Stimulated activated effector memory CD8-positive, alpha-beta T cell treated with anti-CD3 and anti-CD28 coated beads, Interleukin-12 subunit alpha, Interleukin-12 subunit beta, amount 100 ng/mL, for 72 hours (primary cell): ENCODE data around the gene PTPN5.

ENCODE experiments used
- ATAC-seq: fragments of 150-1000 bp; cut with Tn5 transposase; 2 replicates; pipeline ENCODE4 v1.10.0; 2021
- DNase-seq, 2 donors: peaks; one replicate each; pipeline ENCODE4 v3.0.0; 2021 to 2022; ENCODE audit warnings: low spot score in 2 of 2
- H3K27ac Mint-ChIP-seq: one replicate; pipeline ENCODE4 v1.8.0; 2022; ENCODE audit warnings: mild to moderate bottlenecking, mixed read lengths
- H3K36me3 Mint-ChIP-seq: one replicate; pipeline ENCODE4 v1.8.0; 2022; ENCODE audit warnings: mild to moderate bottlenecking, mixed read lengths
- H3K4me1 Mint-ChIP-seq: one replicate; pipeline ENCODE4 v1.8.0; 2022; ENCODE audit warnings: mixed read lengths
- H3K4me3 Mint-ChIP-seq: one replicate; pipeline ENCODE4 v1.8.0; 2022; ENCODE audit warnings: mild to moderate bottlenecking, mixed read lengths
- H3K9me3 Mint-ChIP-seq: one replicate; pipeline ENCODE4 v1.8.0; 2022; ENCODE audit warnings: mixed read lengths

The PTPN5 gene

DNA sequence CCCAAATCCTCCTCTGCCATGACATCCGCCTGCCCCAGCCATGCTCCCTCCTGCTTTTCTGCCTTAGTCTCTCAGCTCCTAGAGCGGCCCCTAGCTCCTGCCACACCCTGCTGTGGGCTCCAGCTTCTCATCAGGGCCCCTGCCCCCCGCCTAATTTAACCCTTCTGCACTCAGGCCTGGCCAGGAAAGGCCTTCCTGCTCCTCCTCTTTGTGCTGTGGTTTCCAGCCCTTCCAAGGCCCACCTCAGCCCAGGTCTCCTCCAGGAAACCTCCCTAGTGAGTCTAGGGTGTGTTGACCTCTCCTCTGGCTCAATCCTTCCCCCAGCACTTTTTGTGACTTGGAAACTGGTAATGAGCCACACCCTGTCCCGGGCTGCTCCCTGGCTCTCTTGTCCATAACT is 11.3 kb downstream of the PTPN5 start:
- no peaks in the 10 kb centered on the region for H3K36me3 Mint-ChIP-seq
- H3K27ac Mint-ChIP-seq: peak overlapping the region; percentile 35
- H3K4me3 Mint-ChIP-seq: no peak overlapping the region
- peaks cover 3% of the 10 kb centered on the region for H3K9me3 Mint-ChIP-seq
- ATAC-seq (no peak), DNase-seq (no peak)
- H3K4me1 Mint-ChIP-seq: peaks cover 26% of the 10 kb centered on the region

DNA sequence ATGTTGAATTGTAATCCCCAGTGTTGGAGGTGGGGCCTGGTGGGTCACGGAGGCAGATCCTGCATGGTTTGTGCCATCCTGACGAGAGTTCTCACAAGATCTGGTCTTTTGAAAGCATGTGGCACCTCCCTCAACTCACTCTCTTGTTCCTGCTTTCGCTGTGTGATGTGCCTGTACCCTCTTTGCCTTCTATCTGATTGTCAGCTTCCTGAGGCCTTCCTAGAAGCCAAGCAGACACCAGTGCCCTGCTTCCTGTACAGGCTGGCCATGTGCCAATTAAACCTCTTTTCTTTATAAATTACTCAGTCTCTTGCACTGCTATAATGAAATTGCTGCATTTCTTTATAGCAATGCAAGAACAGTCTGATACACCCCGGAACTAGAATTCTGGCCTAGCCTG is 13.1 kb downstream of the PTPN5 start:
- H3K4me1 Mint-ChIP-seq: peaks cover 26% of the 10 kb centered on the region
- DNase-seq (no peak), ATAC-seq (peak; percentile 70)
- no peak overlapping the region for H3K4me3 Mint-ChIP-seq
- H3K27ac Mint-ChIP-seq: peak overlapping the region; percentile 86
- no peaks in the 10 kb centered on the region for H3K36me3 Mint-ChIP-seq
- peaks cover 3% of the 10 kb centered on the region for H3K9me3 Mint-ChIP-seq

DNA sequence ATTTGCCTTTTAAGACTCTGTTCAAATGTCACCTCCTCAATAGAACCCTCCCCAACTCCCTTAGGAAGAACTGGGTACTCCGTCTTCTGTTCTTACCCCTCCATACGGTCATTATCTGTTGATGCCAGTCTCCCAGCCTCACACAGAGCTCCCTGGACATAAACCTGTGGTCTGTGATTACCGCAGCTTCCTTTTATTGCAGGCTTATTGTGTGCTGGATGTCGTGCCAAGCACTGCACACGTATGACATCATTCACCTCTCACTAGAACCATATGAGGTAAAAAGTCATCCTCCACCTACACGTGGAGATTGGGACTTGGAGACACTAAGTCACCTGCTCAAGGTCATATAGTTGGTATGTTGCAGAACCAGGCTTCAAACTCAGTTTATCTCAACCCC is 15.3 kb downstream of the PTPN5 start:
- Mint-ChIP-seq H3K36me3 (no peaks in the 10 kb centered on the region), H3K27ac (no peak overlapping the region), H3K4me1 (peaks cover 34% of the 10 kb centered on the region), H3K9me3 (peaks cover 3% of the 10 kb centered on the region), H3K4me3 (no peak overlapping the region)
- ATAC-seq (no peak), DNase-seq (no peak)

DNA sequence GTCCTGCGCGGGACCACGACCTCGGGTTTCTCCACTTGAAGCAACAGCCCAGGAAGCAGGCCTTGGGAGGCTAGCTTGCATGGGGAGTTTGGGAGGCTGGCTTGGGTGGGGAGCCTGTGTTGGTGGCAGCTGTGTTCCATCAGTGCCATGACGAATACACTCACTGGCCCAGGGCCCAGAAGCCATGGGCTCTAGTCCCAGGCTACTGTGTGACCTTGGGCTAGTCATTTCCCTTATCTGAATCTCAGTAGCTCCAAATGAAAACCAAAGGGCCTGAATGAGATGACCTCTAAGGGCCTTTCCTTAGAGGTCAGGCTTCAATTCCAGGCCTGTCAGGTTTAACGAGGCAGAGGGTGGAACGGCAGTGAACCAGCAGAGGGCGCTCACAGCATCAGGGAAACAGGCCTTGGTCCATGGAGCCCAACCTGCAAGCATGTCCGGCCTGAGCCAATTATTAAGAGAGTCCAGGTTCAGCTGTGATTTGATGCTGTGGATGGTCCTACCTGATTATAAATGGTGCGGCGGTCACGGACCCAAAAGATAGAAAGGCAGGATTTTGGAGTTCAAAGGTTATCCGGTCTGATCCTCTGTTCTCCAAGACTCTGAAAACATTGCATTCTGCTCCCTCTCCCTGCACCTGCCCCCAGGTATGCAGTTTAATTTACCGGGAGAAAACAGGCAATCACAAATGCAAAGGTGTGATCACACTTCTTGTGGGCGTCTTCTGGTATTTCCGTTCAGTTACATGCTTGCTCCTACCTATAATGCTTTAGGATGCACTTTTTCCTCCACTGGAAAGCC is 15.9 kb downstream of the PTPN5 start:
- Mint-ChIP-seq H3K9me3 (peaks cover 3% of the 10 kb centered on the region), H3K36me3 (no peaks in the 10 kb centered on the region), H3K27ac (no peak overlapping the region), H3K4me1 (peaks cover 37% of the 10 kb centered on the region), H3K4me3 (no peak overlapping the region)
- peak; percentile 68 to 88 for DNase-seq
- ATAC-seq: peak; percentile 69

DNA sequence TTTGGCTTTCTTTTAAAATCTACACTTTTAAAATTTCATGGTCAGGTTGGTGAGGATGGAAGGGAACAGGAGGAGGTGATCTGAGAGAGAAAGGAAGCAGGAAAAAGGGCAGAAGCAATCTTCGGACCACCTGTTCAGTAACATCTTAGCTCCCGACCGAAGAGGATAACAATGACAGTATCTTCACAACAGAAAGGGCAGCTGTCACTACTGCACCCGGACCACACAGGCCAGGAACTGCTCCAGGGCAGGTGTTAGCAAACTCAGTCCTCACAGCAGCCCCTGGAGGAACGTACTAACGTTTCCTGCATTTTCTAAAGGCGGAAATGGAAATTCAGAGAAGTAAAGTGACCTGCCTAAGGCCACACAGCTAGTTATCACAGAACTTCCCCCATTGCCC is 16.8 kb downstream of the PTPN5 start:
- Mint-ChIP-seq H3K4me1 (peaks cover 46% of the 10 kb centered on the region), H3K36me3 (no peaks in the 10 kb centered on the region), H3K4me3 (no peak overlapping the region), H3K27ac (no peak overlapping the region), H3K9me3 (peaks cover 3% of the 10 kb centered on the region)
- DNase-seq (no peak), ATAC-seq (no peak)

DNA sequence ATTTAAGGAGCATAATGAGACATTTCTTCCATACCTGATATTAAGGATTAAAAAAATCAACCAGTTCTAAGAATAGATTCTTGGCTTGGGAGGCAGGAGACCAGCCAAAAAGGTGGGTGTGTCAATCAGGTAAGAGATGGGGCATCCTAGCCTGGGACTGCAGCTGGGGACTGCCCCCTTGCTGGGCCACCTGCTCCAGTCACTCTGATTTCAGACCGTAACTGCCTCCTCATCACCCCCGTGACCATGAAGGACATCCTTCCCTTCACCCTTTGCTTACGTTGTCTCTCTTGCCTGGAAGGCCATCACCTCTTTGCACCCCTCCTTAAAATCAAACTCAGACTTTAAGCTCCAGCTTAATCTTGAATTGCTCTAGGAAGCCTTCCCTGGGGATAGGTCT is 17.9 kb downstream of the PTPN5 start:
- Mint-ChIP-seq H3K36me3 (no peaks in the 10 kb centered on the region), H3K27ac (no peak overlapping the region), H3K4me3 (no peak overlapping the region), H3K4me1 (peaks cover 48% of the 10 kb centered on the region), H3K9me3 (peaks cover under 1% of the 10 kb centered on the region)
- DNase-seq: no peak
- ATAC-seq: no peak

DNA sequence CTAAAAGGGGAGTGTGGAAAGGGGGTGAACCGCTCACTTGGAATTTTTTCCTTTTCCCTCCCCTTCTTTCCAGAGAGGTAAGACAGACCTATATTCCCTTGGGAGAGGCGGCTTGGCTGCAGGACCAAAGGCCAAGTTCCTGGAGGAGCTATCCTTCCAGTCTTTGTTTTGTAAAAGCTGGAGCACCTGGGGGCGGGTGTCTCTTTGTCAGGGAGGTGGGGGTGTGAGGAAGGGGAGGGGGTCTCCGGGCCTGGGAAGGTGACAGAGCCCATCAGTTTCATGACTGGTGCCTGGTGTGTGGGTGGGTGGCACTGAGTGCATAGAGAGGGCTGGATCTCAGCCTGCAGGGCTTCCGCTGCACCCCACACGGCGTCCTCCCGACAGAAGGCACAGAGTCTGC is 18.5 kb downstream of the PTPN5 start:
- no peaks in the 10 kb centered on the region for H3K9me3 Mint-ChIP-seq
- H3K4me3 Mint-ChIP-seq: no peak overlapping the region
- DNase-seq (no peak), ATAC-seq (no peak)
- peaks cover 48% of the 10 kb centered on the region for H3K4me1 Mint-ChIP-seq
- peak overlapping the region; percentile 65 for H3K27ac Mint-ChIP-seq
- no peaks in the 10 kb centered on the region for H3K36me3 Mint-ChIP-seq

DNA sequence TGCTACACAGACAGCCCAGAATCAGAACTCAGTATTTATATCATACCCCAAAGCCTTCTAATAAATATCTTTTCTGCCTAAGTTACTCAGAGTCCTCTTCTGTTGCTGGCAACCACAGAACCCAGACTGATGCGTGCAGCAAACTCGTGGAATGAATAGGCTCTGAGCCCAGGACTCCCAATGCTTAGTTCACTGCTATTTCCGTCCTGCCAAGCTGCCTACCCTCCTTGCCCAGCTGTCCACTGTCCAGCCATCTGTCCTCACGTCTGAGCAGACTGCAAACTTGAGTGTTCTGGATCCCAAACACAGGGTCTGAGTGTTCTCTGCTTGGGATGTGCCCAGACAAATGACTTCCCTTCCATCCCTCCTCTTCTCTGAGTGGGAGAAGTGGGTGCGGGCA is 19.4 kb downstream of the PTPN5 start:
- peaks cover 51% of the 10 kb centered on the region for H3K4me1 Mint-ChIP-seq
- no peak for DNase-seq
- peak overlapping the region; percentile 65 for H3K27ac Mint-ChIP-seq
- no peaks in the 10 kb centered on the region for H3K36me3 Mint-ChIP-seq
- no peak overlapping the region for H3K4me3 Mint-ChIP-seq
- ATAC-seq: peak; percentile 24
- no peaks in the 10 kb centered on the region for H3K9me3 Mint-ChIP-seq

DNA sequence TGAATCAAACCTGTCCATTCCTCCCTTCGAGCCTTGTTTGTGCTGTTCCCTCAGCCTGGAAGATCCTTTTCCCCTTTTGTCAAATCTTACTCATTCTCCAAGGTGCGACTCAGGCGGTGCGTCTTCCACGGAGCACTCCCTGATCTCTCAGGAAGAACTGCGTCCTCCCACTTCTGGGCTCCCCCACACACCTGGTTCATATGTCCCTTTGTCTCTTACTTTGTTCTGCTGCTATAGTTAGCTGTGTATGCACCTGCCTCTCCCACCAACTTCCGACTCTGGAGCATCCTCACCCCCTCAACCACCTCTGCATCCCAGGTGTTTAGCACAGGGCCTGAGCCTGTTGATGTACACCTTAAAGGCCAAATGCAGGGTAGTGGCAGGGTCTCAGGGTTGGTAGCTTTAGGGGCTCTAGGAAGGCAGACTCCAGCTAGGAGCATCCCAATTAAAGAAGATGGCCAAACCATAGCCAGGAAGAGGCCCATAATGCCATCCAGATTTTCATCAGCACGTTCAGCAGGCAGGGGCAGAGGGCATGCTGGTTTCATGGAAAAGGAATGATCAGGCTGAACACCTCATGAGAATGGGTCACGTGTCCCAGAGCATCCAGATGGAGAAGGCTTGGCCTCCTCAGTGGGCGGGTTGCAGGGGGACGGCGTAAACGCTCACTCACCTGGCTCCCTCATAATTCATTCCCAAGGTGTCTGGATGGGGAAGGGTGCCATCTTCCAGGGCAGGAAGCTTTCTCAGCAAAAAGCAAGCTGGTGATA is 20.1 kb downstream of the PTPN5 start:
- ATAC-seq: no peak
- Mint-ChIP-seq H3K4me1 (peaks cover 51% of the 10 kb centered on the region), H3K9me3 (no peaks in the 10 kb centered on the region), H3K36me3 (no peaks in the 10 kb centered on the region), H3K4me3 (no peak overlapping the region), H3K27ac (no peak overlapping the region)
- DNase-seq: no peak

DNA sequence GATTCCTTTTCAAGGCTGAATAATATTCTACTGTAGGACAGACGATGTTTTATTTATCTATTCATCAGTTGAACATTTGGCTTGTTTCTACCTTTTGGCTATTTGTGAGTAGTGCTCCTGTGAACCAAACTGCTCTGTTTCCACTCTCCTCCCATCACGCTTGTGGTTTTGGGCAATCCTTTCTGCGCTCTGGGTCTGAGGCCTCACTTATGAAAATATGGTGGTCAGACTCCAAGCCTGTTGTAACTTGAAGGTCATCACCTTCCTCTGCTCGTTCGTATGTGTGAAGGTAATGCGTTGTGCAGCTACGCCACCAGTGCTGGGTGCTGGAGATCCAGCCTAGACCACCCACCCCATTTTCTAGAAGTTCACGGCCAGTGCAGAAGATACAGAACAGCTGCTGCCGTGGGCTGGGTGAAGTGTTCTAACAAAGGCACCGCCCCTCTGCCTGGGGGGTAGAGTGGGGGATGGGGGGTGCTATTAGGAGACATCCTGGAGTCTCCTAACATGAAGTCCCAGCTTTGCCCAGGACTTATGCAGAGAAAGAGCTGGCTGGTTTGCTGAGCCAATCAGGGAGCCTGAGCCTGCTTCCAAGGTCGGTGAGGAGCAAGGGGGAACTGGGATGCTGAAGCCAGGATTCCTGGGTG is 21.0 kb downstream of the PTPN5 start:
- no peak overlapping the region for H3K27ac Mint-ChIP-seq
- DNase-seq (no peak), ATAC-seq (no peak)
- no peaks in the 10 kb centered on the region for H3K9me3 Mint-ChIP-seq
- no peak overlapping the region for H3K4me3 Mint-ChIP-seq
- no peaks in the 10 kb centered on the region for H3K36me3 Mint-ChIP-seq
- H3K4me1 Mint-ChIP-seq: peaks cover 47% of the 10 kb centered on the region

DNA sequence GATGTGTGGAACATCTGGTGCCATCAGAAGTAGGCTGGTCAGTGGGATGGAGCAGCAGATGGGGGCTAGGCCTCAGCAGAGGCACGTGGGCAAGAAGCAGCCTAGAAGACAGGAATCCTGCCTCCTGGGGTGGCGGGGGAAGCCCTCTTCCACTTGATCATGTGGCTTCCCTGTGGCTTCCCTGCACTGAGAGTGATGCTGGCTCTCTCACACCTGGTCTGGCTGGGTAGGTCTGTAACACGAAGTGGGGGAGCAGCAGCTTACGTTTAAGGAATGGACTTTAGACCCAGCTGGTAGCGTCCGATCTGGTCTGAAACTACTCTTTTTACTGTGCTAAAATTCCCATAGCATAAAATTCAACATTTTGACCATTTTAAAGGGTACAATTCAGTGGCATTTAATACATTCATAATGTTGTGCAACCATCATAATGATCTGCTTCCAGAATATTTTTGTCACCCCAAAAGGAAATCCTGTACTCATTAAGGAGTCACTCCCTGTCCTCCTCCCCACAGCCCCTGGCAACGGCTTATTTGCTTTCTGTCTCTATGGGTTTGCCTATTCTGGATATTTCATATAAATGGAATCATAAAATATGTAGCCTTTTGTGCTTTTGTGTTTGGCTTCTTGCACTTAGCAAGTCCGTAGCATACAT is 21.7 kb downstream of the PTPN5 start:
- no peak overlapping the region for H3K4me3 Mint-ChIP-seq
- H3K4me1 Mint-ChIP-seq: peaks cover 47% of the 10 kb centered on the region
- DNase-seq (no peak), ATAC-seq (no peak)
- H3K36me3 Mint-ChIP-seq: no peaks in the 10 kb centered on the region
- H3K9me3 Mint-ChIP-seq: no peaks in the 10 kb centered on the region
- no peak overlapping the region for H3K27ac Mint-ChIP-seq

DNA sequence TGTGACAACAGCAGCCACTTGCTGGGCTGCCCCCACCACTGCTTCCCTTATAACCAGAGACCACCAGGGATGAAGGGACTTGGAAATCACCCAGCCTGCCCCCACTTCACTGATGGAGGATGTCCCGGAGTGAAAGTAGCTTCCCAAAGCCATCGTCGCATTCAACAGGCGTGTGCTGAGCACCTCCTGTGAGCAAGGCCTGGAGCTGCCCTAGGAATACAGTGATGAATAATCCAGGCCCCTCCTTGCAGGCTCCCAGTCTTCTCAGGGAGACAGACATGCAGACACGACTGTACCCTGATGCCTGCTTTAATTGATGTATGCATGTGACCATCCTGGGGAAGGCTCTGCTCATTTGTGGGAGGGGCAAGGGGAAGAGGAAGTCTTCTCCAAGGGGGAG is 22.6 kb downstream of the PTPN5 start:
- DNase-seq: no peak
- Mint-ChIP-seq H3K27ac (peak overlapping the region; percentile 74), H3K36me3 (peaks cover 4% of the 10 kb centered on the region), H3K4me1 (peaks cover 51% of the 10 kb centered on the region), H3K9me3 (no peaks in the 10 kb centered on the region), H3K4me3 (peak overlapping the region; percentile 41)
- ATAC-seq: no peak

DNA sequence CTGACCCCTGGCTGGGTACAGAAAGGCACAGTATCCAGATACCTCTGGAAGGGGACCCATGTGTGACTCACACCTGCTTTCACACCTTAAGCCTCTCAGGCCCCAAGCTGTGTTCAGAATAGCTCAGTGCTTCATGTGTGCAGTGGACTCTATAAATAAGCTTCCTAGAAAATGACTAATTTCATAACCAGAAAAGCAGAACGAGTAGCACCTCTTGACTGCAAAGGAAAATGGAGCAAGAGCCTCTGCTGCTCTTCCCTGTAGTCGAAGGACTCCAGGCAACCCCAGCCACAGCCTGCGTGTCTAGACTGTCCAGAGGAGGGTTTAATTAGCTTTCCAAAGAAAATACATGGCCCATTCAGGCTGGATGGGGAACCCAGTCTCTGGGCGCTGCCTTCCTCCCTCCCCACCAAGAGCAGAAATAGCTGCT is 23.1 kb downstream of the PTPN5 start:
- peak overlapping the region; percentile 74 for H3K27ac Mint-ChIP-seq
- H3K4me1 Mint-ChIP-seq: peaks cover 56% of the 10 kb centered on the region
- peak overlapping the region; percentile 41 for H3K4me3 Mint-ChIP-seq

DNA sequence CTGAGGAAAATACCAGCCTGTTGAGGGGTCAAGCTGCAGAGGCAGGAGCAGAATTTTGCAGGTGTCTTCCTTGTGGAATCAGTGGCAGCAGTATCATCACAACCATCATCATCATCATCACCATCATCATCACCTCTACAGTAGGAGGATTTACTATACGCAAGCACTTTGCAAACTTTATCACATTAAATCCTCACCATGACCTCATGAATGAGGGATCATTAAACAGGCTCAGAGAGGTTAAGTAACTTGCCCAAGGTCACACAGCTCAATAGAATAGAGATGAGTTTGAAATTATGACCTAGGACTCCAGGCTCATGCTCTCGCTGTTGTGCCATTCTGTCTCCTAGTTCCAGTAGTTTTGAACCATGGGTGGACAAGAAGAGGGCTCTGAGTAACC is 25.6 kb downstream of the PTPN5 start:
- Mint-ChIP-seq H3K4me1 (peaks cover 45% of the 10 kb centered on the region), H3K27ac (no peak overlapping the region), H3K36me3 (peaks cover 4% of the 10 kb centered on the region), H3K4me3 (no peak overlapping the region), H3K9me3 (no peaks in the 10 kb centered on the region)
- no peak for ATAC-seq
- DNase-seq: no peak

More for the DNA sequence above, 23.1 kb downstream of the PTPN5 start:
- Mint-ChIP-seq H3K9me3 (no peaks in the 10 kb centered on the region), H3K36me3 (peaks cover 4% of the 10 kb centered on the region)
- DNase-seq (peak in 1 of 2 donors; percentile 56), ATAC-seq (peak; percentile 85)

DNA sequence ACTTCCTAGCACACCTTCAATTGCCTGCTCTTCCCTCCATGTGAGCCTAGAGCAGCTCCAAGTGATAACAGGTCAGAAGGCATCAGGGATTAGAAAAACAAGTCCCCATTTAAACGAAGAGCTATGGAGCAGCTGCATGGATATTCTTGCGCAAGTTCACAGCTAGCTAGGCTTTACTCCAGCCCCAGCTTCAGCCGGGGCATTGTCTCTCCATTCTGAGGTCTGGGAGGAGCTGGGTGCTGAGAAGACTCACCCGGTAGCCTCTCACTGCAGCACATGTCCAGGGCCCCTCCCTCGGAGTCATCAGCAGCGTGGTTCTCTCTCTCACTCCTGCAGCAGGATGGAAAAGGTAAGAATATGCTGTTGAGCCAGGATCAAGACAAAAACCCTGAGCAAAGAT is 26.0 kb downstream of the PTPN5 start:
- H3K4me3 Mint-ChIP-seq: no peak overlapping the region
- H3K36me3 Mint-ChIP-seq: peaks cover 4% of the 10 kb centered on the region
- no peaks in the 10 kb centered on the region for H3K9me3 Mint-ChIP-seq
- no peak overlapping the region for H3K27ac Mint-ChIP-seq
- peaks cover 44% of the 10 kb centered on the region for H3K4me1 Mint-ChIP-seq
- DNase-seq: no peak
- no peak for ATAC-seq
